ENCODE data around the gene BRD3OS.

DNA sequence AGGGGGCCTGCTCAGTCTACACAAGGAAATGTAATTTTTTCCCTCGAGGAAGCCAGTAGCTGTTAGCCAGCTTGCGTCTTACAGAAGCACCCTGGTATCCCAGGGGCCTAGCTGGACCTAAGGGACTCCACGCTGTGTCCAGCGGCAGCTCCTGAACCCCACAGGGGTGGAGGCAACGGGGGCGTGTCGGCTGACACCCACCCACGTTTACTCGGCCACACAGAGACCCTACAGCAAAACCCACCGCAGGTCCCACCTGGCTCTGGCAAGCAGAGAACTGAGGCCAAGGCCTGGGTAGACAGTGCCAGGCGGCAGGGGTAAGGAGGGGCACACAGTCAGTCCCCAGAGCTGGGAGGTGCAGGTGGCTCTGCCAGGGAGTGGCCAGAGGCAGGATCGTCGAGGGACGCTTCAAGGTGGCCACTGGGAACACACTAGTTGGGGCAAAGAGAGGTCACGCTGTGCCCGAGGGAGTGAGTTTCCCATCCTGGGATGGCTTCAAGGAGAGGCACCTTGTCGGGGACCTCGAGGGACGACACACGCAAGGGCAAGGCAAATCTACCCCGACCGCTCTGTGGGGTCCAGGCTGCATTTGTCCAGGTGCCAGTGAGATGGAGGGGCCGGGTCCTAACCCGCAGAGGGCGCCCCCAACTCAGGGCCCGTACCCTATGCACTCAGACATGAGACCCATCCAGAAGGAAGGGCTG lies 20.7 kb downstream of the BRD3OS start:
- TF ChIP-seq, protein P1, sequence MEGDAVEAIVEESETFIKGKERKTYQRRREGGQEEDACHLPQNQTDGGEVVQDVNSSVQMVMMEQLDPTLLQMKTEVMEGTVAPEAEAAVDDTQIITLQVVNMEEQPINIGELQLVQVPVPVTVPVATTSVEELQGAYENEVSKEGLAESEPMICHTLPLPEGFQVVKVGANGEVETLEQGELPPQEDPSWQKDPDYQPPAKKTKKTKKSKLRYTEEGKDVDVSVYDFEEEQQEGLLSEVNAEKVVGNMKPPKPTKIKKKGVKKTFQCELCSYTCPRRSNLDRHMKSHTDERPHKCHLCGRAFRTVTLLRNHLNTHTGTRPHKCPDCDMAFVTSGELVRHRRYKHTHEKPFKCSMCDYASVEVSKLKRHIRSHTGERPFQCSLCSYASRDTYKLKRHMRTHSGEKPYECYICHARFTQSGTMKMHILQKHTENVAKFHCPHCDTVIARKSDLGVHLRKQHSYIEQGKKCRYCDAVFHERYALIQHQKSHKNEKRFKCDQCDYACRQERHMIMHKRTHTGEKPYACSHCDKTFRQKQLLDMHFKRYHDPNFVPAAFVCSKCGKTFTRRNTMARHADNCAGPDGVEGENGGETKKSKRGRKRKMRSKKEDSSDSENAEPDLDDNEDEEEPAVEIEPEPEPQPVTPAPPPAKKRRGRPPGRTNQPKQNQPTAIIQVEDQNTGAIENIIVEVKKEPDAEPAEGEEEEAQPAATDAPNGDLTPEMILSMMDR (IDR thresholded peaks at IDR 0.05): no peak
- TF ChIP-seq ZFX (IDR thresholded peaks at IDR 0.05; ENCODE audit: borderline replicate concordance): no peak

Measured in 22Rv1 (cell line).